ENCODE measurements around the gene PCYT2. TPM values are rescaled to one million over a fixed set of nuclear protein-coding genes. Genes with fewer than 3 reads are reported as not detected.
"Not testable (repeated sequence)": the region's sequence is repeated elsewhere in the genome, so short reads cannot be mapped to it uniquely, and the experiment has no call there.

PCYT2 gene
- total and polyA plus RNA-seq, 12 donors, result 29.5 to 64.1 (median 47.7) TPM

DNA sequence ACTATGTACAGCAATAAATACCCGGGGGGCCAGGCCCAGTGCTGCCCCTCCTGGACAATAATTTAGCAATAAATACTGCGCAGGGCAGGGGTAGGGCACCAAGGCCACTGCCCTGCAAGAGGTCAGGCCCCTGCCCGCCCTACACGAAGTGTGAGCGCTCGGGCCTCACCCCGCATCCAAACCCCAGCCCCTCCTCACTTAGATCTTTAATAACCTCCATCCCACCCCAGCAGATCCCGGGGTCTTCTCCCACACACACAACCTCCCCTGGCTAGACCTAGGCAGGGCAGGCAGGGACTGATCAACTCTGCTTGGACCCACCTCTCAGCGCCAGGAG lies 7.1 kb upstream of the PCYT2 start:
- H3K9me3 ChIP-seq; H3K27me3 ChIP-seq; DNase-seq; intact Hi-C loops (cut with DNase I): not testable (repeated sequence)
- Histone ChIP-seq H3K4me3 (peak overlapping the region in 9 of 10 donors; percentile 59 to 99 (median 80)), H3K4me1 (peaks cover 7 to 69% (median 31%) of the 10 kb centered on the region in 9 donors), H3K27ac (peak overlapping the region in 8 of 10 donors; percentile 17 to 90 (median 72)), H3K36me3 (peaks cover 0 to 67% (median 26%) of the 10 kb centered on the region in 9 donors)
- TF ChIP-seq, protein P1, sequence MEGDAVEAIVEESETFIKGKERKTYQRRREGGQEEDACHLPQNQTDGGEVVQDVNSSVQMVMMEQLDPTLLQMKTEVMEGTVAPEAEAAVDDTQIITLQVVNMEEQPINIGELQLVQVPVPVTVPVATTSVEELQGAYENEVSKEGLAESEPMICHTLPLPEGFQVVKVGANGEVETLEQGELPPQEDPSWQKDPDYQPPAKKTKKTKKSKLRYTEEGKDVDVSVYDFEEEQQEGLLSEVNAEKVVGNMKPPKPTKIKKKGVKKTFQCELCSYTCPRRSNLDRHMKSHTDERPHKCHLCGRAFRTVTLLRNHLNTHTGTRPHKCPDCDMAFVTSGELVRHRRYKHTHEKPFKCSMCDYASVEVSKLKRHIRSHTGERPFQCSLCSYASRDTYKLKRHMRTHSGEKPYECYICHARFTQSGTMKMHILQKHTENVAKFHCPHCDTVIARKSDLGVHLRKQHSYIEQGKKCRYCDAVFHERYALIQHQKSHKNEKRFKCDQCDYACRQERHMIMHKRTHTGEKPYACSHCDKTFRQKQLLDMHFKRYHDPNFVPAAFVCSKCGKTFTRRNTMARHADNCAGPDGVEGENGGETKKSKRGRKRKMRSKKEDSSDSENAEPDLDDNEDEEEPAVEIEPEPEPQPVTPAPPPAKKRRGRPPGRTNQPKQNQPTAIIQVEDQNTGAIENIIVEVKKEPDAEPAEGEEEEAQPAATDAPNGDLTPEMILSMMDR (IDR thresholded peaks at IDR 0.05), result peak in 3 of 9 donors; percentile 1 to 11 (median 6)
- peak; percentile 1 to 26 (median 18) for ATAC-seq
- 37 to 41% methylated on average over 9 of the region's 9 CpGs for WGBS, 2 donors

DNA sequence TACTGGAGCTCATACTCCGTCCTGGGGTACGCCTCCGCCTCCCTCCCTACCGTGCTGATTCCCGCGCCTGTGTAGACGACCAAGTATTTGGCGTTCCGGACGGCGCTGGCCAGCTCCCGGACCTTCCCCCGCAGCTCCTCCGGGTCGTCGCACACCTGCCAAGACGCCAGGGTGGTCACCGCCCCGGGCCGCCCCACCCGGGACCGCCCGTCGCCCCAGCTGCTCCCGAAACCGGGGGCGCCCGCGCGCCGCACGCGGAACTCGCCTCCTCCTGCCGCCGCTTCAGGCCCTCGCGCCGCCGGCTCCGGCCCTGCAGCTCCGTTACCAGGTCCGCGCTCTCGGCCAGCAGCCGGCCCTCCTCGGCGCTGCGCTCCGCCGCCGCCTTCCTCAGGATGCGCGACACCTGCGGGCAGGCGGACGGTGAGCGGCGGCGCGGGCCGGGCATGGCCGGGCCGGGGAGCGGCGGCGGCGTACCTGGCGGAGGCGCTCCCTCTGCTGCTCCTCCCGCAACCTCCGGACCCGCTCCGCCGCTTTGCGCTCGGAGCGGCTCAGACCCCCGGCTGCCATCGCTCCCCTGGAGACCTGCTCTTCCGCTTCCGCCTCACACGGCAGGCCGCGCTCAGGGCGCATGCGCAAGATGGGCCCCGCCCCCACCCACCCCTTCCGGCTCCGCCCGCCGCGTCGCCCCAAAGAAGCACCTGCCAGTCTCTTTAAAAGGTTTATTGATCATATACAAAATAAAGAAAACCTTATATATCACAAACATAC lies 6.5 kb upstream of the PCYT2 start, which contains the start of gene SIRT7:
TSS of gene SIRT7 (minus strand) at position 612 of the 768 bp plus-strand sequence. CDS start at position 567, 45 bp downstream.
- Histone ChIP-seq H3K27me3 (no peaks in the 10 kb centered on the region), H3K4me1 (peaks cover 7 to 63% (median 25%) of the 10 kb centered on the region in 9 donors), H3K4me3 (peak within 1 kb of the TSS; percentile 59 to 99 (median 76)), H3K9me3 (no peaks in the 10 kb centered on the region), H3K27ac (peak within 1 kb of the TSS in 9 of 10 donors; percentile 17 to 90 (median 72)), H3K36me3 (peaks cover 0 to 71% (median 31%) of the 10 kb centered on the region in 9 donors)
- ATAC-seq, result peak; percentile 66 to 89 (median 82)
- TF ChIP-seq, protein P1 (IDR thresholded peaks at IDR 0.05), result peak in 3 of 9 donors; percentile 6 to 11 (median 11)
- DNase-seq, result peak; percentile 65 to 84
- 1% methylated on average over 85 to 94 of the region's 94 CpGs for WGBS, 2 donors
- intact Hi-C loops (cut with DNase I), result no loop called here

DNA sequence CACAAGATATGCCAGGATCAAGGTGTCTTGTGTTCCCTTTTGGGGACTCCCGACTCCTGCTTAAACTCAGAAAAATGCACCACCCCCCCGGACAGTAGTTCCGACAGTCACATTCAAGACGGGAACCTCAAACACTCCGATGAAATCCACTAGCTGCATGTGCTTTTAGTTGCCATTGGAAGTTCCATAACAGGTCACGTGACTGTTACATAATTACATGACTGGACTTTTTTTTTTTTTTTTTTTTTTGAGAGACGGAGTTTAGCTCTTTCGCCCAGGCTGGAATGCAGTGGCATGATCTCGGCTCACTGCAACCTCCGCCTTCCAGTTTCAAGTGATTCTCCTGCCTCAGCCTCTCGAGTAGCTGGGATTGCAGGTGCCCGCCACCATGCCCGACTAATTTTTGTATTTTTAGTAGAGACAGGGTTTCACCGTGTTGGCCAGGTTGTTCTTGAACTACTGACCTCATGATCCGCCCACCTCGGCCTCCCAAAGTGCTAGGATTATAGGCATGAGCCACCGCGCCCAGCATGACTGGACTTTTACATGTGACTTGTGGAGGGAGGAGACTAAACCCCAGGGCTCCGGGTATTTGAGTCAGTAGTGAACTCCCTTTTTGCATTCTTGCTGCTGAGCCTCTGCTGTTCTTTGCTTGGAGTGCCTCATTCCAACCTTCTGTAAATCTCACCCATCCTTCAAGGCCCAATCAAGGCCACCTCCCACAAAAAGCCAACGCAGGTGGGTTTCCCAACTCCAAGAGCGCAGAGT lies 5.2 kb upstream of the PCYT2 start:
- Histone ChIP-seq H3K27ac (no peak overlapping the region), H3K36me3 (peaks cover 0 to 68% (median 32%) of the 10 kb centered on the region in 9 donors), H3K9me3 (no peaks in the 10 kb centered on the region), H3K27me3 (no peaks in the 10 kb centered on the region), H3K4me3 (peak overlapping the region in 3 of 10 donors; percentile 65 to 85 (median 80)), H3K4me1 (peaks cover 10 to 57% (median 27%) of the 10 kb centered on the region in 9 donors)
- intact Hi-C loops (cut with DNase I), result no loop called here
- TF ChIP-seq, protein P1 (IDR thresholded peaks at IDR 0.05), result no peak
- ATAC-seq (no peak), DNase-seq (no peak)
- WGBS, 2 donors, result 82 to 83% methylated on average over 21 of the region's 21 CpGs

DNA sequence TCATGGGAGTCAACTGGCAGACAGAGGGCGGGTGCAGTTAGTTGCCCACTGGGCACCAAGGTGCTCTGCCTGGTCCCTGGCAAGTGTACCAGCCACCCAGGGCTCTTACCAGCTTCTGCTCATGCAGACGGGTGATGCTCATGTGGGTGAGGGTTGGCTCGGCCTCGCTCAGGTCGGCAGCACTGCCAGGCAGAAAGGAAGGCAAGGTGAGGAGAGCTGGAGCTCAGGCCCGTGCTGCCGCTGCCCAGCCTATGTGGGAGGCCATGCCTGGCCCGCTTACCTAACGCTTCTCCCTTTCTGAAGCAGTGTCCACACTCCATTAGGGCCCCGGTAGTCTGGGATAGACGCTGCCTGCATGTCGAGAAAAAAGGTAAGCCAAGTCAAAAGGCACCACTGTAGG lies 4.1 kb upstream of the PCYT2 start:
- 90 to 93% methylated on average over 12 of the region's 12 CpGs for WGBS, 2 donors
- TF ChIP-seq, protein P1 (IDR thresholded peaks at IDR 0.05), result no peak
- Histone ChIP-seq H3K36me3 (peaks cover 0 to 58% (median 32%) of the 10 kb centered on the region in 9 donors), H3K4me1 (peaks cover 14 to 52% (median 32%) of the 10 kb centered on the region in 9 donors), H3K27me3 (no peaks in the 10 kb centered on the region), H3K9me3 (no peaks in the 10 kb centered on the region), H3K27ac (no peak overlapping the region), H3K4me3 (no peak overlapping the region)
- DNase-seq (no peak), ATAC-seq (no peak)
- intact Hi-C loops (cut with DNase I), result no loop called here

Measured in heart right ventricle (tissue), 16 donors.